ENCODE measurements around the gene IQSEC3.

GRCh38 chr12:221736-222135, 155.2 kb downstream of the IQSEC3 start:
- TF ChIP-seq POLR2A (IDR thresholded peaks at IDR 0.05; ENCODE audit: low read length) = no peak
- TF ChIP-seq GATA1 (IDR thresholded peaks at IDR 0.05; ENCODE audit: low read depth, low read length) = no peak

Measured in erythroblast (primary cell).